OCI-LY7 (cell line): ENCODE measurements around the gene KRT31.
A peak's percentile ranks its signal among the peaks of the same experiment; 100 is the strongest.

Source experiments
- CTCF ChIP-seq: fragments of 200-600 bp; sonication (generic); conservative IDR thresholded peaks from 2 replicates; pipeline ENCODE4 v1.5.1; 2014; ENCODE audit warnings: mild to moderate bottlenecking, antibody characterized with exemption, low read length, moderate library complexity, mixed read lengths
- EZH2phosphoT487 ChIP-seq: fragments of 200-600 bp; sonication (generic); IDR thresholded peaks from 2 replicates; pipeline ENCODE4 v1.6.1; 2018; ENCODE audit warnings: low read depth, borderline replicate concordance, mild to moderate bottlenecking, mixed run types, antibody characterized with exemption, low read length, moderate library complexity, mixed read lengths

- TF ChIP-seq CTCF (peak; percentile 71), EZH2phosphoT487 (no peak)
These were observed 20.2 kb upstream of the KRT31 start for GRCh38 chr17:41417576-41418015.
